DOHH2 (cell line): Measurements from ENCODE around the gene PPP1R15A.

Experiments
- H3F3A ChIP-seq: fragments of 200-600 bp; sonication (generic), shearing (Covaris generic); 2 replicates; pipeline ENCODE4 v1.6.0; 2016; ENCODE audit warnings: antibody characterized with exemption, mild to moderate bottlenecking; ENCODE audit not compliant: control insufficient read depth, insufficient read depth
- H3K27ac ChIP-seq: fragments of 200-600 bp; sonication (generic); 2 replicates; pipeline ENCODE4 v1.5.1; 2014; ENCODE audit warnings: low read depth, mild to moderate bottlenecking, low read length, moderate library complexity
- H3K27me3 ChIP-seq: fragments of 200-600 bp; sonication (generic); 2 replicates; pipeline ENCODE4 v1.6.1; 2014; ENCODE audit warnings: mild to moderate bottlenecking, low read length, mixed read lengths; ENCODE audit not compliant: control insufficient read depth
- H3K36me3 ChIP-seq: fragments of 200-600 bp; sonication (generic); 2 replicates; pipeline ENCODE4 v1.6.1; 2014; ENCODE audit warnings: mild to moderate bottlenecking, low read length, moderate library complexity, mixed read lengths; ENCODE audit not compliant: control insufficient read depth
- H3K4me1 ChIP-seq: fragments of 200-600 bp; sonication (generic); 2 replicates; pipeline ENCODE4 v1.6.1; 2014; ENCODE audit warnings: mild to moderate bottlenecking, low read length, mixed read lengths; ENCODE audit not compliant: control insufficient read depth
- H3K4me2 ChIP-seq: fragments of 200-600 bp; sonication (generic); 2 replicates; pipeline ENCODE4 v1.6.0; 2014; ENCODE audit warnings: mild to moderate bottlenecking, low read length, moderate library complexity
- H3K4me3 ChIP-seq: fragments of 200-600 bp; sonication (generic); 2 replicates; pipeline ENCODE4 v1.5.1; 2014; ENCODE audit warnings: mild to moderate bottlenecking, low read length, mixed read lengths
- H3K79me2 ChIP-seq: fragments of 200-600 bp; sonication (generic); 2 replicates; pipeline ENCODE4 v1.6.1; 2014; ENCODE audit warnings: mild to moderate bottlenecking, low read length, mixed read lengths; ENCODE audit not compliant: control insufficient read depth
- H3K9me2 ChIP-seq: fragments of 200-600 bp; sonication (generic); replicated peaks from 2 replicates; pipeline ENCODE4 v1.6.1; 2014; ENCODE audit warnings: mild to moderate bottlenecking, low read length, mixed read lengths; ENCODE audit not compliant: control insufficient read depth
- H3K9me3 ChIP-seq: fragments of 200-600 bp; sonication (generic); 2 replicates; pipeline ENCODE4 v1.6.1; 2014; ENCODE audit warnings: antibody characterized with exemption, low read length, mixed read lengths; ENCODE audit not compliant: control insufficient read depth, insufficient read depth
- H4K20me1 ChIP-seq: fragments of 200-600 bp; sonication (generic); 2 replicates; pipeline ENCODE4 v1.6.0; 2014; ENCODE audit warnings: low read depth, mild to moderate bottlenecking, antibody characterized with exemption, low read length, moderate library complexity; ENCODE audit not compliant: control insufficient read depth, insufficient read depth
- CTCF ChIP-seq: fragments of 200-600 bp; sonication (generic); IDR thresholded peaks from one replicate; pipeline ENCODE4 v1.5.1; 2014; ENCODE audit warnings: antibody characterized with exemption, mild to moderate bottlenecking, low read depth, low read length; ENCODE audit not compliant: poor library complexity, severe bottlenecking
- EZH2phosphoT487 ChIP-seq: fragments of 200-600 bp; sonication (generic); IDR thresholded peaks from 2 replicates; pipeline ENCODE4 v1.6.1; 2017; ENCODE audit warnings: borderline replicate concordance, mild to moderate bottlenecking, antibody characterized with exemption, low read length, moderate library complexity, mixed read lengths

The PPP1R15A gene

GRCh38 chr19:48854103-48854502 is 18.1 kb upstream of the PPP1R15A start:
- no peak for TF ChIP-seq CTCF
- no peak for TF ChIP-seq EZH2phosphoT487

GRCh38 chr19:48856921-48857320 is 15.3 kb upstream of the PPP1R15A start:
- Histone ChIP-seq H4K20me1 (no peaks in the 10 kb centered on the region), H3K9me2 (no peaks in the 10 kb centered on the region), H3K4me3 (no peak overlapping the region), H3K79me2 (no peaks in the 10 kb centered on the region), H3K9me3 (no peaks in the 10 kb centered on the region), H3K4me1 (peaks cover 10% of the 10 kb centered on the region), H3F3A (no peaks in the 10 kb centered on the region), H3K27ac (no peak overlapping the region), H3K27me3 (no peaks in the 10 kb centered on the region), H3K4me2 (no peak overlapping the region), H3K36me3 (no peaks in the 10 kb centered on the region)
- TF ChIP-seq EZH2phosphoT487 (no peak), CTCF (no peak)

More at GRCh38 chr19:48854103-48854502, 18.1 kb upstream of the PPP1R15A start:
- no peaks in the 10 kb centered on the region for H3K9me2 ChIP-seq
- H3K27ac ChIP-seq, result no peak overlapping the region
- H3K4me1 ChIP-seq, result peaks cover 4% of the 10 kb centered on the region
- H3K79me2 ChIP-seq, result no peaks in the 10 kb centered on the region
- H3F3A ChIP-seq, result no peaks in the 10 kb centered on the region
- H3K4me3 ChIP-seq, result no peak overlapping the region
- no peaks in the 10 kb centered on the region for H3K9me3 ChIP-seq
- H3K36me3 ChIP-seq, result no peaks in the 10 kb centered on the region
- H4K20me1 ChIP-seq, result no peaks in the 10 kb centered on the region
- no peak overlapping the region for H3K4me2 ChIP-seq
- H3K27me3 ChIP-seq, result no peaks in the 10 kb centered on the region

GRCh38 chr19:48858984-48859710 is 13.1 kb upstream of the PPP1R15A start:
- H4K20me1 ChIP-seq, result no peaks in the 10 kb centered on the region
- no peak for TF ChIP-seq CTCF
- TF ChIP-seq EZH2phosphoT487, result no peak
- H3K27me3 ChIP-seq, result no peaks in the 10 kb centered on the region
- no peak overlapping the region for H3K27ac ChIP-seq
- H3K36me3 ChIP-seq, result no peaks in the 10 kb centered on the region
- no peaks in the 10 kb centered on the region for H3F3A ChIP-seq
- peak overlapping the region; percentile 59 for H3K4me2 ChIP-seq
- H3K79me2 ChIP-seq, result no peaks in the 10 kb centered on the region
- H3K9me3 ChIP-seq, result no peaks in the 10 kb centered on the region
- peaks cover 10% of the 10 kb centered on the region for H3K4me1 ChIP-seq
- H3K4me3 ChIP-seq, result peak overlapping the region; percentile 47
- no peaks in the 10 kb centered on the region for H3K9me2 ChIP-seq
